ENCODE measurements around the gene ZC3H12A.

Gene ZC3H12A

GRCh38 chr1:37434292-37435225 is 39.8 kb upstream of the ZC3H12A start:
- TF ChIP-seq CTCF (IDR thresholded peaks at IDR 0.05; ENCODE audit: low read depth, low read length): peak; percentile 92
- peak; percentile 1 for DNase-seq (ENCODE audit: extremely low read depth, low read depth)

GRCh38 chr1:37437087-37437486 is 37.3 kb upstream of the ZC3H12A start:
- TF ChIP-seq CTCF (IDR thresholded peaks at IDR 0.05; ENCODE audit: low read depth, low read length): no peak
- no peak for DNase-seq (ENCODE audit: extremely low read depth, low read depth)

- TF ChIP-seq CTCF (IDR thresholded peaks at IDR 0.05; ENCODE audit: low read depth, low read length): no peak
- DNase-seq (ENCODE audit: extremely low read depth, low read depth): no peak
Measured at GRCh38 chr1:37438037-37438868, 36.1 kb upstream of the ZC3H12A start.

GRCh38 chr1:37438869-37439343 is 35.5 kb upstream of the ZC3H12A start:
- no peak for TF ChIP-seq CTCF (IDR thresholded peaks at IDR 0.05; ENCODE audit: low read depth, low read length)
- DNase-seq (ENCODE audit: extremely low read depth, low read depth): no peak

- no peak for TF ChIP-seq CTCF (IDR thresholded peaks at IDR 0.05; ENCODE audit: low read depth, low read length)
Measured at GRCh38 chr1:37439349-37439995, 34.9 kb upstream of the ZC3H12A start.

GRCh38 chr1:37441490-37441889 is 32.9 kb upstream of the ZC3H12A start:
- no peak for DNase-seq (ENCODE audit: extremely low read depth, low read depth)
- no peak for TF ChIP-seq CTCF (IDR thresholded peaks at IDR 0.05; ENCODE audit: low read depth, low read length)

More at GRCh38 chr1:37439349-37439995, 34.9 kb upstream of the ZC3H12A start:
- DNase-seq (ENCODE audit: extremely low read depth, low read depth): no peak
